GM23338 (cell line): ENCODE results near the gene RAC2. TPM values are rescaled to one million over a fixed set of nuclear protein-coding genes. Genes with fewer than 3 reads are reported as not detected.

Experiments
- ATAC-seq: fragments of 200-7000 bp; cut with Tn5 transposase; 3 replicates; pipeline ENCODE4 v1.9.1; 2020
- DNase-seq: peaks from one replicate; pipeline ENCODE4 v3.0.0-alpha.2; 2015; ENCODE audit warnings: low spot score
- H2AFZ ChIP-seq: fragments of 200-600 bp; sonication (generic); 2 replicates; pipeline ENCODE4 v1.8.0; 2016; ENCODE audit warnings: antibody characterized with exemption, mild to moderate bottlenecking, moderate library complexity
- H3F3A ChIP-seq: fragments of 200-600 bp; sonication (generic); replicated peaks from 2 replicates; pipeline ENCODE4 v1.8.0; 2017; ENCODE audit warnings: antibody characterized with exemption, mixed run types, low read depth
- H3K27ac ChIP-seq: fragments of 200-600 bp; sonication (generic); 2 replicates; pipeline ENCODE4 v1.6.1; 2016; ENCODE audit warnings: low read depth
- H3K27me3 ChIP-seq: fragments of 200-600 bp; sonication (generic); 2 replicates; pipeline ENCODE4 v1.8.0; 2016; ENCODE audit warnings: mild to moderate bottlenecking, mixed run types, moderate library complexity; ENCODE audit not compliant: insufficient read depth
- H3K36me3 ChIP-seq: fragments of 200-600 bp; sonication (generic); 2 replicates; pipeline ENCODE4 v1.8.0; 2016; ENCODE audit warnings: mild to moderate bottlenecking; ENCODE audit not compliant: insufficient read depth
- H3K4me1 ChIP-seq: fragments of 200-600 bp; sonication (generic); 2 replicates; pipeline ENCODE4 v1.8.0; 2016; ENCODE audit warnings: mild to moderate bottlenecking, moderate library complexity; ENCODE audit not compliant: insufficient read depth
- H3K4me2 ChIP-seq: fragments of 200-600 bp; sonication (generic); 2 replicates; pipeline ENCODE4 v1.7.1; 2017; ENCODE audit warnings: mixed run types
- H3K4me3 ChIP-seq: fragments of 200-600 bp; sonication (generic); 2 replicates; pipeline ENCODE4 v1.6.1; 2016; ENCODE audit warnings: mixed run types
- H3K79me2 ChIP-seq: fragments of 200-600 bp; sonication (generic); replicated peaks from 2 replicates; pipeline ENCODE4 v1.8.0; 2017; ENCODE audit warnings: mild to moderate bottlenecking; ENCODE audit not compliant: insufficient read depth
- H3K9me2 ChIP-seq: fragments of 200-600 bp; sonication (generic); 2 replicates; pipeline ENCODE4 v1.8.0; 2017; ENCODE audit not compliant: insufficient read depth
- H4K20me1 ChIP-seq: fragments of 200-600 bp; sonication (generic); replicated peaks from 2 replicates; pipeline ENCODE4 v1.8.0; 2017; ENCODE audit warnings: mild to moderate bottlenecking; ENCODE audit not compliant: insufficient read depth
- H3K27ac Mint-ChIP-seq: 2 replicates; pipeline ENCODE4 v1.8.0; 2020; ENCODE audit warnings: inconsistent platforms, mild to moderate bottlenecking, moderate library complexity, mixed read lengths
- H3K27me3 Mint-ChIP-seq: 3 replicates; pipeline ENCODE4 v1.8.0; 2022; ENCODE audit warnings: low read depth, mild to moderate bottlenecking, moderate library complexity, mixed read lengths, inconsistent platforms; ENCODE audit not compliant: insufficient read depth, poor library complexity
- H3K36me3 Mint-ChIP-seq: 3 replicates; pipeline ENCODE4 v1.8.0; 2021; ENCODE audit warnings: low read depth, mild to moderate bottlenecking, inconsistent platforms, moderate library complexity, mixed read lengths
- H3K4me1 Mint-ChIP-seq: 3 replicates; pipeline ENCODE4 v1.8.0; 2020; ENCODE audit warnings: mild to moderate bottlenecking, inconsistent platforms, mixed read lengths
- H3K4me3 Mint-ChIP-seq: 3 replicates; pipeline ENCODE4 v1.8.0; 2021; ENCODE audit warnings: moderate library complexity, mild to moderate bottlenecking, inconsistent platforms, mixed read lengths
- H3K9me3 Mint-ChIP-seq: 3 replicates; pipeline ENCODE4 v1.8.0; 2020; ENCODE audit warnings: moderate library complexity, mild to moderate bottlenecking, inconsistent platforms, mixed read lengths
- ETS1 ChIP-seq: IDR thresholded peaks from 2 replicates; pipeline ENCODE4 v1.6.1; 2016; ENCODE audit warnings: antibody characterized with exemption
- EZH2 ChIP-seq: fragments of 200-600 bp; sonication (generic); IDR thresholded peaks from one replicate; pipeline ENCODE4 v1.8.0; 2017; ENCODE audit warnings: antibody characterized with exemption, mild to moderate bottlenecking, low read depth; ENCODE audit not compliant: unreplicated experiment
- NANOG ChIP-seq: IDR thresholded peaks from 2 replicates; pipeline ENCODE4 v1.6.1; 2016; ENCODE audit warnings: antibody characterized with exemption, borderline replicate concordance
- POLR2AphosphoS5 ChIP-seq: IDR thresholded peaks from 2 replicates; pipeline ENCODE4 v1.6.1; 2016; ENCODE audit warnings: antibody characterized with exemption, low read depth
- REST ChIP-seq: IDR thresholded peaks from one replicate; pipeline ENCODE4 v1.6.1; 2018; ENCODE audit warnings: antibody characterized with exemption; ENCODE audit not compliant: unreplicated experiment
- STAT1 ChIP-seq: IDR thresholded peaks from one replicate; pipeline ENCODE4 v1.6.1; 2016; ENCODE audit warnings: antibody characterized with exemption; ENCODE audit not compliant: unreplicated experiment
- ZNF331 ChIP-seq: fragments of 250-450 bp; sonication (Bioruptor Pico); IDR thresholded peaks from 2 replicates; pipeline ENCODE4 v1.5.0; 2020; ENCODE audit warnings: low read depth, mild to moderate bottlenecking, moderate library complexity
- ZNF462 ChIP-seq: fragments of 250-450 bp; sonication (Bioruptor Pico); IDR thresholded peaks from 2 replicates; pipeline ENCODE4 v1.5.0; 2020; ENCODE audit warnings: mild to moderate bottlenecking, moderate library complexity
- polyA plus RNA-seq: library from polyadenylated mRNA; unstranded; fragments of >200 nt; fragmentation: Nextera tagmentation; extraction: Ambion mirVana; gene quantifications from 2 replicates; pipeline ENCODE4 v1.2.1, GENCODE V29; 2016
- total RNA-seq: library from RNA; depleted of rRNA; stranded (reverse); fragments of >200 nt; shearing (Covaris generic); gene quantifications from 2 replicates; pipeline ENCODE4 v1.2.3, GENCODE V29; 2014

RAC2 gene
- total and polyA plus RNA-seq, 2 experiments from 2014 or later = 2.4 to 2.7 TPM

GRCh38 chr22:37211866-37212173, 32.2 kb downstream of the RAC2 start (continued):
- TF ChIP-seq REST (no peak), EZH2 (no peak), ETS1 (no peak), ZNF331 (CRISPR knock-in tag) (no peak)

- no peaks in the 10 kb centered on the region for H3K9me2 ChIP-seq
- peak overlapping the region; percentile 41; the same call in 1 of the 2 replicates for H3K4me3 ChIP-seq
- Mint-ChIP-seq H3K27me3 (peaks cover 16% of the 10 kb centered on the region), H3K27ac (no peak overlapping the region), H3K9me3 (no peaks in the 10 kb centered on the region), H3K4me1 (peaks cover 15% of the 10 kb centered on the region), H3K36me3 (no peaks in the 10 kb centered on the region), H3K4me3 (no peak overlapping the region)
- H3K4me2 ChIP-seq = no peak overlapping the region
- no peaks in the 10 kb centered on the region for H3K79me2 ChIP-seq
- peaks cover 11% of the 10 kb centered on the region; the same call in 1 of the 2 replicates for H3K4me1 ChIP-seq
- H3F3A ChIP-seq = no peaks in the 10 kb centered on the region
- H2AFZ ChIP-seq = peak overlapping the region; percentile 94
- H3K27me3 ChIP-seq = no peaks in the 10 kb centered on the region
- no peaks in the 10 kb centered on the region for H3K36me3 ChIP-seq
- DNase-seq (no peak), ATAC-seq (no peak)
- H4K20me1 ChIP-seq = no peaks in the 10 kb centered on the region
- no peak overlapping the region for H3K27ac ChIP-seq
- TF ChIP-seq REST = no peak
- no peak for TF ChIP-seq NANOG
- no peak for TF ChIP-seq POLR2AphosphoS5
- TF ChIP-seq STAT1 = no peak
- TF ChIP-seq ZNF331 (CRISPR knock-in tag) = no peak
- TF ChIP-seq ZNF462 (CRISPR knock-in tag) = no peak
Measured at GRCh38 chr22:37211075-37211865, 32.8 kb downstream of the RAC2 start.
